Mesendoderm (in vitro differentiated cells): ENCODE results near the gene HINFP.

Experiments
- DNase-seq: peaks from one replicate; pipeline ENCODE4 v3.0.0; 2013
- H2AK5ac ChIP-seq: 2 replicates; pipeline ENCODE4 v1.6.1; 2013; ENCODE audit warnings: low read length, inconsistent platforms
- H2BK120ac ChIP-seq: 2 replicates; pipeline ENCODE4 v1.6.1; 2013; ENCODE audit warnings: low read depth, mild to moderate bottlenecking, low read length, moderate library complexity, mixed read lengths
- H2BK15ac ChIP-seq: replicated peaks from 2 replicates; pipeline ENCODE4 v1.6.1; 2013; ENCODE audit warnings: low read depth, mild to moderate bottlenecking, moderate library complexity
- H2BK5ac ChIP-seq: 2 replicates; pipeline ENCODE4 v1.6.1; 2013; ENCODE audit warnings: low read length, inconsistent platforms
- H3K18ac ChIP-seq: 2 replicates; pipeline ENCODE4 v1.6.1; 2013; ENCODE audit warnings: mild to moderate bottlenecking, low read length, mixed read lengths
- H3K23ac ChIP-seq: one replicate; pipeline ENCODE4 v1.6.1; 2013; ENCODE audit warnings: low read length
- H3K27ac ChIP-seq: 2 replicates; pipeline ENCODE4 v1.5.1; 2013; ENCODE audit warnings: low read depth, mild to moderate bottlenecking, inconsistent platforms, low read length, moderate library complexity
- H3K27me3 ChIP-seq: 2 replicates; pipeline ENCODE4 v1.6.1; 2013; ENCODE audit warnings: low read length, control low read depth, mild to moderate bottlenecking, inconsistent platforms; ENCODE audit not compliant: insufficient read depth, poor library complexity
- H3K36me3 ChIP-seq: 2 replicates; pipeline ENCODE4 v1.6.1; 2013; ENCODE audit warnings: low read length, inconsistent platforms; ENCODE audit not compliant: control insufficient read depth, insufficient read depth
- H3K4ac ChIP-seq: one replicate; pipeline ENCODE4 v1.6.1; 2013; ENCODE audit warnings: low read depth, mild to moderate bottlenecking, low read length, moderate library complexity
- H3K4me1 ChIP-seq: 2 replicates; pipeline ENCODE4 v1.6.1; 2013; ENCODE audit warnings: low read depth, low read length, inconsistent platforms; ENCODE audit not compliant: control insufficient read depth
- H3K4me2 ChIP-seq: 2 replicates; pipeline ENCODE4 v1.6.1; 2013; ENCODE audit warnings: low read length
- H3K4me3 ChIP-seq: 2 replicates; pipeline ENCODE4 v1.5.1; 2013; ENCODE audit warnings: mild to moderate bottlenecking, low read length
- H3K56ac ChIP-seq: one replicate; pipeline ENCODE4 v1.6.1; 2013; ENCODE audit warnings: low read length
- H3K79me1 ChIP-seq: 2 replicates; pipeline ENCODE4 v1.6.1; 2013; ENCODE audit warnings: low read length, inconsistent platforms
- H3K79me2 ChIP-seq: 2 replicates; pipeline ENCODE4 v1.6.1; 2013; ENCODE audit warnings: mild to moderate bottlenecking, low read length; ENCODE audit not compliant: control insufficient read depth, insufficient read depth
- H3K9ac ChIP-seq: 2 replicates; pipeline ENCODE4 v1.6.1; 2013; ENCODE audit warnings: low read length, inconsistent platforms
- H4K5ac ChIP-seq: one replicate; pipeline ENCODE4 v1.6.1; 2013; ENCODE audit warnings: low read length
- H4K8ac ChIP-seq: one replicate; pipeline ENCODE4 v1.6.1; 2013; ENCODE audit warnings: low read depth, mild to moderate bottlenecking, control low read depth, low read length, moderate library complexity
- WGBS: extraction: QIAGEN DNeasy Blood & Tissue Kit; methylation state at CpG from one replicate; pipeline ENCODE4 v1.1.7; 2013; ENCODE audit warnings: low lambda C conversion rate, missing lambda C conversion rate; ENCODE audit not compliant: insufficient coverage; ENCODE audit errors: extremely low coverage; 5-methylcytosine and 5-hydroxymethylcytosine counted together

HINFP gene

DNA sequence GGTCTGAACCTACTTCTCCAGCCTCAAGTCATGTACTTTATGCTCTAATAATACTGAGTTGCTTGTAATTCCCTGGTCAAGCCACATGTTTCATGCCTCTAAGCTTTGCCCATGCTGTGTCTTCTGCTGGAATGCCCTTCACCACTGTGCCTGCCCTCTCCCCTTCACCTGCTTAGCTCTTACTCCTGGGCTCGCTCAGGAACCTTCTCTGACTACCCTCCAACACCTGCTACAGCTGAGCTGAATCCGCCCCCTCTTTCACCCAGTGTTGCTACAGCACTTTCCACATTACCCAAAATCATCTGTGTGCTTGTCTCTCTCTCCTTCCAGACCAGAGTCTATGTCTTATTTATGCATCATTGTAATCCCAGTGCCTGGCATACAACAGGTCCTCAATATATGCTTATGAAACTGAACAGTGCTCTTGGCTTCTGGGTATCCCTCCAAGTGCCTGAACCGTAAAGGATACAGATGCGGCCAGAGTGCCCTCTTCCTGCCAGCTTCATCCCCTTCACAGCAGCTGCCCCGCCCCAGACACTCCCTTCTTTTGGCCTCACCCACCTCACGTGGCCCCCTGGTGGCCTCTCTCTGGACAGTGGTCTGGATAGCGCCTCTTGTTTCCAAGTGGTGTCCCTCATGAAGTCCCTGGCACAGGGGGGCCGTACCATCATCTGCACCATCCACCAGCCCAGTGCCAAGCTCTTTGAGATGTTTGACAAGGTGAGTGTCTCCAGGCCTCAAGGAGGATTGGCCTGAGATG lies 34.5 kb downstream of the HINFP start:
- no peaks in the 10 kb centered on the region for H3K4me1 ChIP-seq
- H3K9ac ChIP-seq = no peak overlapping the region
- no peak overlapping the region for H3K4ac ChIP-seq
- H3K27ac ChIP-seq = no peak overlapping the region
- H4K8ac ChIP-seq = no peak overlapping the region
- H3K4me2 ChIP-seq = no peak overlapping the region
- H3K4me3 ChIP-seq = no peak overlapping the region
- no peak overlapping the region for H2AK5ac ChIP-seq
- WGBS = no CpG with 5 or more reads among the region's 8 CpGs
- H3K79me1 ChIP-seq = no peaks in the 10 kb centered on the region
- peak; percentile 43 for DNase-seq
- no peak overlapping the region for H3K18ac ChIP-seq
- no peak overlapping the region for H2BK5ac ChIP-seq
- no peak overlapping the region for H3K56ac ChIP-seq
- H2BK120ac ChIP-seq = no peak overlapping the region
- H4K5ac ChIP-seq = no peak overlapping the region
- no peaks in the 10 kb centered on the region for H3K79me2 ChIP-seq
- H3K36me3 ChIP-seq = no peaks in the 10 kb centered on the region
- H2BK15ac ChIP-seq = no peak overlapping the region
- no peaks in the 10 kb centered on the region for H3K27me3 ChIP-seq
- no peak overlapping the region for H3K23ac ChIP-seq

DNA sequence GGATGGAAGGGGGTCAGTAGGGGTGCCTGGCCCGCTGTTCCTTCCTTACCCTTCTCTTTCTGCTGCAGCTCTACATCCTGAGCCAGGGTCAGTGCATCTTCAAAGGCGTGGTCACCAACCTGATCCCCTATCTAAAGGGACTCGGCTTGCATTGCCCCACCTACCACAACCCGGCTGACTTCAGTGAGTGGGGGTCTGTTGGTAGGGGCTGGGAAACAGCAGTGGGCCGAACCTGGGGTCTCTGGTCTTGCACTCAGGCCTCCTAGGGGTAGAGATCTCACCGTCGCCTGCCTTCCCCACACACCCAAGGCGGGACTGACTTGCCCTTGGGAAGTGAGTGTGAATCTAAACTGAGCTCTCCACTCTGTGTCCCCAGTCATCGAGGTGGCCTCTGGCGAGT lies 35.1 kb downstream of the HINFP start:
- WGBS = no CpG with 5 or more reads among the region's 10 CpGs
- H3K27ac ChIP-seq = no peak overlapping the region

DNA sequence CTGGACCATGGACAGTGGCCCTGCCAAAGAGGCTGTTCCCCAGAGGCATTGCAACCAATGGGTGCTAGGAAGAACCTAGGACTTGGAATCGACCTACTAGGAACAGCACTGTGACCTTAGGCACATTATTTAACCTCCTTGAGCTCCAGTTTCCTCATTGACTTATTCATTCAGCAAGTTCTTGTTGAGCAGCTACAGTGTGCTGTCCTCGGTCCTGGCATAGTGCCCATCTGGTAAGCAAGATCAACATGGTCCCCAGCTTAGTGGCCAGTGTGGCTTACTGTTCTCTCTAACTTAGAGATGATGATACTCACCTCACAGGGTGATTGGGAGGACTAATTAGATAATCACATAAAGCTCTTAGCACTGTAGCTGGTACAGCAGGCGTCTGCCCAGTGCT lies 35.7 kb downstream of the HINFP start:
- no peak overlapping the region for H4K5ac ChIP-seq
- H3K4ac ChIP-seq = no peak overlapping the region
- no peak overlapping the region for H2AK5ac ChIP-seq
- H3K36me3 ChIP-seq = no peaks in the 10 kb centered on the region
- H3K4me2 ChIP-seq = no peak overlapping the region
- H4K8ac ChIP-seq = no peak overlapping the region
- H3K27me3 ChIP-seq = no peaks in the 10 kb centered on the region
- no peak for DNase-seq
- H3K9ac ChIP-seq = no peak overlapping the region
- H2BK120ac ChIP-seq = no peak overlapping the region
- H3K4me3 ChIP-seq = no peak overlapping the region
- no peak overlapping the region for H2BK15ac ChIP-seq
- no peaks in the 10 kb centered on the region for H3K79me1 ChIP-seq
- no peaks in the 10 kb centered on the region for H3K4me1 ChIP-seq
- H2BK5ac ChIP-seq = no peak overlapping the region
- no peak overlapping the region for H3K27ac ChIP-seq
- H3K23ac ChIP-seq = no peak overlapping the region
- no peak overlapping the region for H3K56ac ChIP-seq
- no peak overlapping the region for H3K18ac ChIP-seq
- no peaks in the 10 kb centered on the region for H3K79me2 ChIP-seq
- WGBS = no CpG with 5 or more reads among the region's 3 CpGs

More for the DNA sequence above, 35.1 kb downstream of the HINFP start:
- H3K27me3 ChIP-seq = no peaks in the 10 kb centered on the region
- no peak overlapping the region for H3K56ac ChIP-seq
- no peak overlapping the region for H2BK120ac ChIP-seq
- no peaks in the 10 kb centered on the region for H3K79me1 ChIP-seq
- H2BK15ac ChIP-seq = no peak overlapping the region
- H4K5ac ChIP-seq = no peak overlapping the region
- no peak overlapping the region for H3K9ac ChIP-seq
- DNase-seq = no peak
- no peak overlapping the region for H3K4me3 ChIP-seq
- no peaks in the 10 kb centered on the region for H3K79me2 ChIP-seq
- H3K4me1 ChIP-seq = no peaks in the 10 kb centered on the region
- H3K36me3 ChIP-seq = no peaks in the 10 kb centered on the region
- no peak overlapping the region for H2AK5ac ChIP-seq
- H3K4ac ChIP-seq = no peak overlapping the region
- no peak overlapping the region for H3K23ac ChIP-seq
- H4K8ac ChIP-seq = no peak overlapping the region
- H2BK5ac ChIP-seq = no peak overlapping the region
- no peak overlapping the region for H3K4me2 ChIP-seq
- no peak overlapping the region for H3K18ac ChIP-seq

DNA sequence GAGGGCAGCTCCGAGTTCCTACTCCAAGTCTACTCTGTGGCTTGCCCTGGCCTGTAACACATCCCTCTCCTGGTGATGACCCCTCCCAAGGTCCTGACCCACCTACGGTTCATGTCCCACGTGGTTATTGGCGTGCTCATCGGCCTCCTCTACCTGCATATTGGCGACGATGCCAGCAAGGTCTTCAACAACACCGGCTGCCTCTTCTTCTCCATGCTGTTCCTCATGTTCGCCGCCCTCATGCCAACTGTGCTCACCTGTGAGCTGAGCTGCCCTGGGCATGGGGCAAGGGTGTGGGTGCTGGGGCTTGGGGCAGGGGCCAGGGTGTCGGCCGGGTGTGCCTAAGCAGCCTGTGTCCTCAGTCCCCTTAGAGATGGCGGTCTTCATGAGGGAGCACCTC lies 37.1 kb downstream of the HINFP start:
- no peak overlapping the region for H3K4me3 ChIP-seq

DNA sequence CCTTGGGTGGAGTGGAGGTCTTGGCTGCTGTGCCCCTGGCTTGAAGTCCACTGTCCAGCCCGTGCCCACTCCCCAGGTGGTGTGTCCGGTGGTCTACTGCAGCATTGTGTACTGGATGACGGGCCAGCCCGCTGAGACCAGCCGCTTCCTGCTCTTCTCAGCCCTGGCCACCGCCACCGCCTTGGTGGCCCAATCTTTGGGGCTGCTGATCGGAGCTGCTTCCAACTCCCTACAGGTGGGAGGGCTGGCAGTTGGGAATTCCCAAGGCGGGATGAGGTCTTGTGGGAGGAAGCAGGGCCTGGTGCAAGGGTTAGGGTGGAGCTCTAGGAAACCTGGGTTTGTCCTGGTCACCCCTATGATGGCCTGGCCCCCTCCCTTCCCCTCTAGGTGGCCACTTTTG lies 38.8 kb downstream of the HINFP start:
- no peak overlapping the region for H2BK120ac ChIP-seq
- H3K79me2 ChIP-seq = no peaks in the 10 kb centered on the region
- no peak overlapping the region for H3K56ac ChIP-seq
- no peak overlapping the region for H3K4me2 ChIP-seq
- no peaks in the 10 kb centered on the region for H3K27me3 ChIP-seq
- no peak overlapping the region for H3K4ac ChIP-seq
- no peak for DNase-seq
- no peak overlapping the region for H4K8ac ChIP-seq
- no peaks in the 10 kb centered on the region for H3K4me1 ChIP-seq
- H3K23ac ChIP-seq = no peak overlapping the region
- no peak overlapping the region for H2BK5ac ChIP-seq
- H3K79me1 ChIP-seq = no peaks in the 10 kb centered on the region
- H3K18ac ChIP-seq = no peak overlapping the region
- no peak overlapping the region for H4K5ac ChIP-seq
- WGBS = no CpG with 5 or more reads among the region's 9 CpGs
- no peak overlapping the region for H3K27ac ChIP-seq
- H3K9ac ChIP-seq = no peak overlapping the region
- H2BK15ac ChIP-seq = no peak overlapping the region
- H3K36me3 ChIP-seq = no peaks in the 10 kb centered on the region
- H2AK5ac ChIP-seq = no peak overlapping the region
- no peak overlapping the region for H3K4me3 ChIP-seq

More for the DNA sequence above, 37.1 kb downstream of the HINFP start:
- Histone ChIP-seq H3K36me3 (no peaks in the 10 kb centered on the region), H3K56ac (no peak overlapping the region), H3K4me2 (no peak overlapping the region), H2BK15ac (no peak overlapping the region), H3K18ac (no peak overlapping the region), H3K27ac (no peak overlapping the region), H3K23ac (no peak overlapping the region), H2AK5ac (no peak overlapping the region), H2BK5ac (no peak overlapping the region), H3K27me3 (no peaks in the 10 kb centered on the region), H2BK120ac (no peak overlapping the region), H3K4me1 (no peaks in the 10 kb centered on the region), H3K79me2 (no peaks in the 10 kb centered on the region), H3K4ac (no peak overlapping the region), H3K9ac (no peak overlapping the region), H4K5ac (no peak overlapping the region), H4K8ac (no peak overlapping the region), H3K79me1 (no peaks in the 10 kb centered on the region)
- WGBS = no CpG with 5 or more reads among the region's 13 CpGs
- DNase-seq = no peak

DNA sequence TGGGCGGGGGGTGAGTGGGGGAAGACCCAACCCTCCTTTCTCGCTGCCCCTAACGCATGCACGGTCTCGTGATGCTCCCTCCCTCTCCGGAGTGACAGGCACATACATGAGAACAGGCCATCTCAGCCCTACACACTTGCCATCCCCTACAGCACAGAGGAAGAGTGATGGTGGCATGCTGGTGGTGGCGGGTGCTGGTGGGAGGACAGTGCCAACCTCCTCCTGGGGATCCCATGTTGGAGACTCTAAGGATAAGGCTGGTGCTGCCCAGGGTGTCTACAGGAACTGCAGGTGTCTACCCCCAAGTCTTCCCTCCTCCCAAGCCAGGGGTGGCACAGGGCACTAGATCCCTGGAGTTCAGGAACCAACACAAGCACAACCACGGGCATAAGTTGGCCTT lies 40.5 kb downstream of the HINFP start:
- no peak overlapping the region for H4K8ac ChIP-seq
- no peak overlapping the region for H2BK15ac ChIP-seq
- no peak overlapping the region for H4K5ac ChIP-seq
- no peaks in the 10 kb centered on the region for H3K27me3 ChIP-seq
- no peak for DNase-seq
- no peak overlapping the region for H3K4ac ChIP-seq
- H3K9ac ChIP-seq = no peak overlapping the region
- H2BK5ac ChIP-seq = no peak overlapping the region
- H2BK120ac ChIP-seq = no peak overlapping the region
- no peaks in the 10 kb centered on the region for H3K4me1 ChIP-seq
- no peak overlapping the region for H3K18ac ChIP-seq
- no peak overlapping the region for H2AK5ac ChIP-seq
- H3K79me1 ChIP-seq = no peaks in the 10 kb centered on the region
- H3K27ac ChIP-seq = no peak overlapping the region
- H3K4me2 ChIP-seq = no peak overlapping the region
- H3K4me3 ChIP-seq = no peak overlapping the region
- no peaks in the 10 kb centered on the region for H3K79me2 ChIP-seq
- no peak overlapping the region for H3K23ac ChIP-seq
- no peaks in the 10 kb centered on the region for H3K36me3 ChIP-seq
- H3K56ac ChIP-seq = no peak overlapping the region
- WGBS = no CpG with 5 or more reads among the region's 8 CpGs
